IPS-15b (cell line): ENCODE results near the gene GCNT1.
A peak's percentile ranks its signal among the peaks of the same experiment; 100 is the strongest.

ENCODE experiments used
- H3K27me3 ChIP-seq: one replicate; pipeline ENCODE4 v1.6.1; 2013; ENCODE audit warnings: low read length; ENCODE audit not compliant: control insufficient read depth, insufficient read depth
- H3K36me3 ChIP-seq: one replicate; pipeline ENCODE4 v1.6.1; 2013; ENCODE audit warnings: low read length; ENCODE audit not compliant: control insufficient read depth, insufficient read depth
- H3K4me1 ChIP-seq: one replicate; pipeline ENCODE4 v1.6.1; 2013; ENCODE audit warnings: mild to moderate bottlenecking, low read length; ENCODE audit not compliant: control insufficient read depth, insufficient read depth
- H3K4me3 ChIP-seq: one replicate; pipeline ENCODE4 v1.5.1; 2013; ENCODE audit warnings: low read depth, low read length
- H3K9ac ChIP-seq: one replicate; pipeline ENCODE4 v1.6.1; 2013; ENCODE audit warnings: low read depth, mild to moderate bottlenecking, low read length
- H3K9me3 ChIP-seq: one replicate; pipeline ENCODE4 v1.6.1; 2013; ENCODE audit warnings: mild to moderate bottlenecking, low read length; ENCODE audit not compliant: control insufficient read depth, insufficient read depth

The GCNT1 gene

DNA sequence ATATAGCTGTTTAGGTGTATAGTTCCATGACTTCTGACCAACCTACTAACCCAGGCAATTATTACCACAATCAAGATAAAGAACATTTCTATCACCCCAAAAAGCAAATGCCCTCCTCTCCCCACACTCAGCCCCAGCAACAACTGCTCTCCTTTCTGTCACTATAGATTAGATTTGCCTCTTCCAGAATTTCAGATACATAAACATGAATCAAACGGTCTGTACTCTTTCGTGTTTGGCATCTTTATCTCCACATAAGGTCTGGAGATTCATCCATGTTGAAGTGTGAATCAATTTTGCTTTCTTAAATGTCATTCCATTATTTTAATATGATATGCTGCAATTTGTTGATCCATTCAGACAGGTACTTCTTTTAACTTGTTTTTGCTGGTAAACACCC, 10.5 kb upstream of the GCNT1 start:
- Histone ChIP-seq H3K4me3 (no peak overlapping the region), H3K4me1 (peaks cover 7% of the 10 kb centered on the region), H3K36me3 (no peaks in the 10 kb centered on the region), H3K9ac (no peak overlapping the region), H3K27me3 (no peaks in the 10 kb centered on the region), H3K9me3 (peaks cover 5% of the 10 kb centered on the region)

DNA sequence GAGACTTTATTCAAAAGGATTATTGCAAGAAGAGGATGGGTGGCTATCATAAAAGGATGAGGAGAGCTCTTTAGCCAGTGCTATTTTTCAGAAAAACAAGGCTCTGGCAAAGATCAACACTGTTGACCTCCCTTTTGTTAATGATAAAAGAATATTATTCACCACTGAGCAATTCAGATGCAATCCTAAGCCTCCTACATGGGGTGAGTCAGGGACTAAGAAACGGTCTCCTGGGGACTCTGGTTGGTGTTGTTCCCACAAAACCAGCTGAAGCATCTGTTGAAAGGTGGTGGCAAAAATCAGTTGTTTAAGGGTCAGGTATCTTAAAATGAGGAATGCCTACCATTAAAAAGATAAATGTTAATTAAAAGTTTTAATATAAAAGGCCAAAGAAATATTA, 7.7 kb upstream of the GCNT1 start:
- no peak overlapping the region for H3K4me3 ChIP-seq
- no peaks in the 10 kb centered on the region for H3K9me3 ChIP-seq
- peaks cover 7% of the 10 kb centered on the region for H3K4me1 ChIP-seq
- H3K36me3 ChIP-seq, result no peaks in the 10 kb centered on the region
- no peaks in the 10 kb centered on the region for H3K27me3 ChIP-seq
- no peak overlapping the region for H3K9ac ChIP-seq

DNA sequence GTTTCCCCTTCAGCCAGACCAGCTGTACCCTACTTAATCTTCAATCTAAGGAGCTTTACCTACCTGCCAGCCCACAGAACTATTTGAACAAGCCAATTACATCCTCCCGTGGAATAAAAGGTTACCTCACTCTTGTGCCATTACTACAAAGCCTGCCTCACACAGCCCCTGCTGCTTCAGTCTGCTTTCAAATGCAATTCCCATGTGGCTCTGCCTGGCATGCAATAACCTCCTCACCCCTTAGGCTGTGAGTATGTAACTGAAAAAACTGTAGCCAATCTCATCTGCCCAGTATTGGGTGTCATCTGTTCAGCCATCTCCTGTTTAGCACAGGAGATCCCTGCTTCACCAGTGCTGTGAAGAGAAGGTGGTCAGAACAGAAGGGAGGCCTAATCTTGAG, 6.1 kb upstream of the GCNT1 start:
- Histone ChIP-seq H3K27me3 (no peaks in the 10 kb centered on the region), H3K9ac (no peak overlapping the region), H3K36me3 (no peaks in the 10 kb centered on the region), H3K9me3 (no peaks in the 10 kb centered on the region), H3K4me1 (peaks cover 7% of the 10 kb centered on the region), H3K4me3 (no peak overlapping the region)

DNA sequence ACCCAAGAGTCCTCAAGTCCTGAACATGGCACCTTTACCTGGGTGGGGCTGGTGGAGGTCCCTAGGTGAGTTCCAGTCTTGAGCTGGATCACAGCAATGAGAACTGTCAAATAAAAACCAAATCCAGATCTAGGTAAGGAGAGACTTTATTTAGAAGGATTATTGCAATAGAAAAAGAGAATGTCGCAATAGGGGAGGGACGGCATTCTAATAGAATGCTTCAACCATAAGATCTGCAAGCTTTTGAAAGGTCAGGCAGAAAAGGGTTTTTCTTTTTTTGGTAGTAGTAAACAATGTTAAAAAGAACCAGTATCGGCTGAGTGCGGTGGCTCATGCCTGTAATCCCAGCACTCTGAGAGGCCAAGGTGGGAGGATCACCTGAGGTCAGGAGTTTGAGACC, 5.2 kb upstream of the GCNT1 start:
- H3K4me1 ChIP-seq, result peaks cover 12% of the 10 kb centered on the region
- H3K9me3 ChIP-seq, result no peaks in the 10 kb centered on the region
- peaks cover 3% of the 10 kb centered on the region for H3K27me3 ChIP-seq
- H3K4me3 ChIP-seq, result no peak overlapping the region
- no peak overlapping the region for H3K9ac ChIP-seq
- no peaks in the 10 kb centered on the region for H3K36me3 ChIP-seq

DNA sequence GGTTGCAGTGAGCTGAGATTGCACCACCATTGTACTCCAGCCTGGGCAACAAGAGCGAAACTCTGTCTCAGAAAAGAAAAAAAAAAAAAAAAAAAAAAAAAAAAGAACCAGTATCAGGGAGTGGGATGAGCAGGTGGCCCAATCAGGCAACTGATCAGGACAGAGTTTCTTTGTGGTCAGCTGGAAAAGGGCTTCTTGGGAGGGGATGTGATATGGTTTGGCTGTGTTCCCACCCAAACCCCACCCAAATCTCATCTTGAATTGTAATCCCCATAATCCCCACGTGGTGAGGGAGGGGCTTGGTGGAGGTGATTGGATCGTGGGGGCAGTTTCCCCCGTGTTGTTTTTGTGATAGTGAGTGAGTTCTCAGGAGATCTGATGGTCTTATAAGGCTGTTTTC, 4.7 kb upstream of the GCNT1 start:
- Histone ChIP-seq H3K4me3 (no peak overlapping the region), H3K27me3 (peaks cover 3% of the 10 kb centered on the region), H3K4me1 (peaks cover 12% of the 10 kb centered on the region), H3K9me3 (no peaks in the 10 kb centered on the region), H3K9ac (no peak overlapping the region), H3K36me3 (no peaks in the 10 kb centered on the region)

DNA sequence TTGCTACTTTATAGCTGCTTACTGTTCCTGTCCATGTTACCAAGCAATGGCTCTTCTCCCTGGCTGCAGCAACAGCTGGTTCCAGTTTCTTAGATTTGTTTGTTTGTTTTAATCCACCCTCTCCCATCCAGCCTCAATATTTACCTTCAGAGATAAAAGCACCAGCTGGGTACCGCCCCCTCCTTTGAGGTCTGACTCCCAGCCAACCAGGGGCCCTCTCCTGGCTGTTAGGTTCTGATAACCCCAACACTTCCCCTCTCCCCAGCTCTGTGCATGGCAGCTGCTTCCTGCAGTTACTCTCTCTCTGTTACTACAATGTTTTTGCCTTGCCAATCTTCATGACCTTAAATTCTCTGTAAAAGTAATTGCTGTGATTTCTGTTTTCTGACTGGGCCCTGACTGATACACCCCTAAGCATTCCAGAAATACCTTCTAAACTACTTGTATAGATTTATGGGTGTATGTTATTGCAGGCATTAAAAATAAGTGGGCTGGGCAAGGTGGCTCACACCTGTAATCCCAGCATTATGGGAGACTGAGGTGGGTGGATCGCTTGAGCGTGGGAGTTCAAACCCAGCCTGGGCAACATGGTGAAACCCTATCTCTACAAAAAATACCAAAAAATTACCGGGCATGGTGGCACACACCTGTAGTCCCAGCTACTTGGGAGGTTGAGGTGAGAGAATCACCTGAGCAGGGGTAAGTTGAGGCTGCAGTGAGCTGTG, 2.6 kb upstream of the GCNT1 start:
- Histone ChIP-seq H3K4me3 (no peak overlapping the region), H3K9me3 (no peaks in the 10 kb centered on the region)

DNA sequence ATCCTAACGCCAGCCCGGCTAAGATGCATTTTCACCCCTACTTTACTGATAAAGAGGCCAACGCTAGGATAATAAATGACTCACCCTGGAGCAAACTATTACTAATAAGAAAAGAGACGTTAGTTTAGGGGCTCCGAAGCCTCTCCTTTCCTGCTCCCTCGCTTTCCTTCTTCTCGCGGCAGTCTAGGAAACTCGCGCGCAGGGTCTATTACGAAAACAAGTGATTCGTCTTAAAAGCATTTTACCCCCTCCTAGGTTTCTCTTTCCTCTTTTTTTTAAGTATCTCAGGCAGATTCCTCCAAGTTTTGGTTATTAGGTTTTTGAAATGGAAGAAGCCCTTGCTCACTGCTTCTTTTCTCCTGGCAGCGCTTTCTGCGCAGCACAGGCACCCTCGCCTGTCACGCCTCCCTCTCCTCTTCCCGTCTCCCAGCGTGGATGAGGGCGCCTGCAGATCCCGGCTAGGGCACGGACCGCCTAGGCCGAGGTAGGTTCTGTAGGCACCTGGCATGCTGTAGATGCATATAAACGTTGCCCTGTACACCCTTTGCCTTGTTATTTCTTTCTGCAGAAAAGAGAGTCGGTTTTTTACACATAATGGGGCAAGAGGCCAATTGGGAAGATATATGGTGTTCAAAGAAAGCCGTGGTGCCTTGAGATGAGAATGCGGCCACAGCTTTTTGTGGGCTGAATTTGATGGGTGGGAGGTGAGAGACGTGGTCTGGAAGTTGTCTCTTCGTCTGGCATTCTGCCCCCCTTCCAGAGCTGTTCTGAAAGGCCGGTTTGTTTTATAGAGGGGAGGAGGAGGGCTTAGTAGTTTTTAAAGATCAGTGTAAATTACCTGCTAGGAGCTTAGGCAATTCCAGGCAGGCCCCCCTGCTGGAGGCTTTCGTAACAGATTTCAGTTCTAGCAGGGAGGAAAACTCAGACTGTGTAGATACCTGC, 983 bp downstream of the GCNT1 start:
- Histone ChIP-seq H3K9me3 (no peaks in the 10 kb centered on the region), H3K36me3 (no peaks in the 10 kb centered on the region), H3K4me1 (peaks cover 8% of the 10 kb centered on the region), H3K9ac (no peak overlapping the region), H3K4me3 (peak overlapping the region; percentile 63), H3K27me3 (peaks cover 3% of the 10 kb centered on the region)

More for the DNA sequence above, 2.6 kb upstream of the GCNT1 start:
- Histone ChIP-seq H3K27me3 (peaks cover 3% of the 10 kb centered on the region), H3K36me3 (no peaks in the 10 kb centered on the region), H3K9ac (no peak overlapping the region), H3K4me1 (peaks cover 12% of the 10 kb centered on the region)

DNA sequence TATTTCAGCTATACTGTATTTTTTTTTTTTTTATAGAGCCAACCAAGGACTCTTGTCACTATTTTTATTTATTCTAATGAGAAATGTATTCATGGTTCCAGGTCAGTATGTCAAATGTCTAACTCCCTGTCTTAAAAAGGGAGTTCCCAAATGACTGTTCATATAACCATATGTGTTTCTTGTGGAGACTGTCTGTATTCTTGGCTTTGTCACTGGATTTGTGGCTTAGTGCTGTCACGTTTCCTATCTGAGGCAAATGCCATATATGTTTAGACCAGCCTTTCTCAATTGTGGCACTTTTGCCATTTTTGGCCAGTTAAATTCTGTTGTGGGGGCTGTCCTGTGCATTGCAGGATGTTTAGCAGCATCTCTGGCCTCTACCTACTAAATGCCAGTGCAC, 3.1 kb downstream of the GCNT1 start:
- no peaks in the 10 kb centered on the region for H3K9me3 ChIP-seq
- no peaks in the 10 kb centered on the region for H3K36me3 ChIP-seq
- H3K27me3 ChIP-seq, result peaks cover 3% of the 10 kb centered on the region
- H3K4me1 ChIP-seq, result peaks cover 8% of the 10 kb centered on the region
- no peak overlapping the region for H3K4me3 ChIP-seq
- H3K9ac ChIP-seq, result no peak overlapping the region

DNA sequence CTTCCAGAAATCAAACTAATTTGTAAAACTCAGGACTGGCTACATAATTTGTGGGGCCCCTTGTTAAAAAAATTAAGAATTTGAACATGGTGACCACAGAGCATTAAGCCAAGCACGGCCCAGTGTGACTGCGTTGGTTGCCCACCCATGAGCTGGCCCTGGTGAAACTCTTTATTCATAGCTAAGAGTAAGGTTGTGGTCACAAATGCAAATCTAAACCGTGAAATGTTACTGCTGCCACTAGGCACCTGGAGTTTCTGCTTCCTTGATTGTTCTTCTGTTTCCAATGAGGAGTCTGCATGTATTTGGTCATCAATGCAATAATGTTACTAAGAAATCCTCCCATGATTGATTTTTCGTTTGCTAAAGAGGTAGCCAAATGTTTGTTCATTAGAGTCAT, 4.2 kb downstream of the GCNT1 start:
- H3K9ac ChIP-seq, result no peak overlapping the region
- peaks cover 3% of the 10 kb centered on the region for H3K27me3 ChIP-seq
- H3K4me3 ChIP-seq, result no peak overlapping the region
- peaks cover 8% of the 10 kb centered on the region for H3K4me1 ChIP-seq
- no peaks in the 10 kb centered on the region for H3K36me3 ChIP-seq
- no peaks in the 10 kb centered on the region for H3K9me3 ChIP-seq

DNA sequence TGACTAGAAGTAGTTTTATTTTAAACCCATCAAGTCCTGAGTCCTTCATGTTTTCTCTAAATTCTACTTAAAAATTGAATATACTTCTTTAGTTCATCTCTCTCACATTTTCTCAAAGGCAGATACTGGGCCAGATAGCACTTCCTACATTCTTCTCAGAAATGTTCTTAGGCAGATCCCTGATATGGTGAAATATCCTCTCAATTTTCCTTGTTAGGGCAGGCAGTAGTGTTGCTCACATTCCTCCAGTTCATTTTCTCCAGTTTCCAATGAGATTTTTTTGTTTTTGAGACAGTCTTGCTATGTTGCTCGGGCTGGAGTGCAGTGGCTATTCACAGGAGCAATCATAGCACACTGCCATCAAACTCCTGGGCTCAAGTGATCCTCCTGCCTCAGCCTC, 5.7 kb downstream of the GCNT1 start:
- Histone ChIP-seq H3K36me3 (no peaks in the 10 kb centered on the region), H3K9me3 (no peaks in the 10 kb centered on the region), H3K9ac (no peak overlapping the region), H3K4me1 (peaks cover 10% of the 10 kb centered on the region), H3K4me3 (no peak overlapping the region), H3K27me3 (no peaks in the 10 kb centered on the region)

DNA sequence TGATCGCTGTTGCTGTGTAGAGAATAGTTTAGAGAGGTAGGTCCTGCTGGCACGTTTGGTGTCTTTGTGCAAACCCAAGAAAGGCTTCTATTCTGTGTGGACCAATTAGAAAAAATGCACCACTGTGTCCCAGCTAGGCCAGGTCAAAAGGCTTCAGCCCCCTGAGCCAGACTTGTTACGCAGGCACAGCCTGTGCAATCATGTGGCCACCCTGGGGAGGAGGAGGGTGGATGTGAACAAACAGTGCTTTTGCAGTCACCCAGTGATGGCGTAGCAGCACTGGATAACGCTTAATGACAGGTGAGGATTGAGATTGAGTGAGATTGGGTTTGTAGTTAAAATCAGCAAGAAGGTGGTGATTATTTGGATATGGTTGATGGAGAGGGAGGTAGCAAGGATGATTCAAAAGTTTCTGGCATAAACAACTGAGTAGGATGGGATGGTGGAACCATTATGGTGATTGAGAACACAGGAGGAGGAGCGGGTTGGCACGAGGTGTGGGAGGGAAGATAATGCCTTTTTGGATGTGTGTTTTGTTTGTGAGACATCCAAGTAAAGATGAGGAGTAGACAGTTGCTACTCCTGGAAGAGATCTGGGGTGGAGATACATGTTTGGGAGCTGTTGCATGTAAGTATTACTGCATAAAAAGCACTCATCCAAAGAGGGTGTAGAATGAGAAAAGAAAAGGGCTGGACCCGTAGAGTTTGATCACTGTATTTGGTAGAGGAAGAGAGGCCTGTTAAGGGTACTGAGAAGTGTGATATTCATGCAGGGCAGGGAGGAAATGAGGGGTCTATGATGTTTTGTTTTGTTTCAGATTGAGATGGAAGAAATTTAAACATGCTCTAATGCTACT, 6.7 kb downstream of the GCNT1 start:
- Histone ChIP-seq H3K9me3 (no peaks in the 10 kb centered on the region), H3K4me1 (peaks cover 9% of the 10 kb centered on the region), H3K4me3 (no peak overlapping the region), H3K9ac (no peak overlapping the region), H3K27me3 (no peaks in the 10 kb centered on the region), H3K36me3 (no peaks in the 10 kb centered on the region)
